ENCODE measurements around the gene NPHP3.

DNA sequence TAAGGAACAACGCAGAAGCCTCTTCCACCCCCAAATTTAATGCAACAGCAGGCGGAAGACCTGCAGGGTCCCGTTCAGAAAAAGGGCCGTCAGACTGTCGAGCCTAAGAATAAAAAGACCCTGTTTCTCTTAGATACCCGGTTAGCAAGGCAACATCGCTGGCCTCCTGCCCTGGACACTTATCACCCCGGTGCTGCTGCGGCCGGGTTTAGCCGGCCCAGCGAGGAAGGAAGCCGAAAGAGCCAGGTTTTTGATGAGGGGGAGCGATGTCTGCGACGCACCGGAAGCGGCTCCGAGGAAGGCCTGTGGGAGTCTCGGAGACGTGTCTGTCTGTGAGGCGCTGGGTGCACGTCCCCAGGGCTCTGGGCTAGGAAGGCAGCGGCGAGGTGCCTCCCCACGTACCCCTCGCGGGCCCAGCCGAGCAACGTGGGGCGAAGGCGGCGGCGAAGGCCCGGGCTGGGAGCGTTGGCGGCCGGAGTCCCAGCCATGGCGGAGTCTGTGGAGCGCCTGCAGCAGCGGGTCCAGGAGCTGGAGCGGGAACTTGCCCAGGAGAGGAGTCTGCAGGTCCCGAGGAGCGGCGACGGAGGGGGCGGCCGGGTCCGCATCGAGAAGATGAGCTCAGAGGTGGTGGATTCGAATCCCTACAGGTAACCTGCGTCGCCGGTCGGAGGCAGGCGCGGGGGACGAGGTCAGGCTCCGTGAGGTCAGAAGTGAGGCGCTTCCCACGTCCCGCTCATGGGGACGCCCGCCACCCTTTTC is 62.0 kb downstream of the NPHP3 start, which contains the start of gene UBA5:
- TF ChIP-seq, protein P1, sequence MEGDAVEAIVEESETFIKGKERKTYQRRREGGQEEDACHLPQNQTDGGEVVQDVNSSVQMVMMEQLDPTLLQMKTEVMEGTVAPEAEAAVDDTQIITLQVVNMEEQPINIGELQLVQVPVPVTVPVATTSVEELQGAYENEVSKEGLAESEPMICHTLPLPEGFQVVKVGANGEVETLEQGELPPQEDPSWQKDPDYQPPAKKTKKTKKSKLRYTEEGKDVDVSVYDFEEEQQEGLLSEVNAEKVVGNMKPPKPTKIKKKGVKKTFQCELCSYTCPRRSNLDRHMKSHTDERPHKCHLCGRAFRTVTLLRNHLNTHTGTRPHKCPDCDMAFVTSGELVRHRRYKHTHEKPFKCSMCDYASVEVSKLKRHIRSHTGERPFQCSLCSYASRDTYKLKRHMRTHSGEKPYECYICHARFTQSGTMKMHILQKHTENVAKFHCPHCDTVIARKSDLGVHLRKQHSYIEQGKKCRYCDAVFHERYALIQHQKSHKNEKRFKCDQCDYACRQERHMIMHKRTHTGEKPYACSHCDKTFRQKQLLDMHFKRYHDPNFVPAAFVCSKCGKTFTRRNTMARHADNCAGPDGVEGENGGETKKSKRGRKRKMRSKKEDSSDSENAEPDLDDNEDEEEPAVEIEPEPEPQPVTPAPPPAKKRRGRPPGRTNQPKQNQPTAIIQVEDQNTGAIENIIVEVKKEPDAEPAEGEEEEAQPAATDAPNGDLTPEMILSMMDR (conservative IDR thresholded peaks at IDR 0.05) = 0 out of 2 replicates have a peak, but pooled peaks have one; percentile 13
- TF ChIP-seq EZH2 (IDR thresholded peaks at IDR 0.05; ENCODE audit: low read depth) = no peak
